ENCODE measurements around the gene EPHA3. TPM values are rescaled to one million over a fixed set of nuclear protein-coding genes. Genes with fewer than 3 reads are reported as not detected.

The EPHA3 gene
- total RNA-seq, 2 experiments from 2014 or later: not detected

- H3K9me3 Mint-ChIP-seq: peaks cover 11% of the 10 kb centered on the region
- H3K27me3 Mint-ChIP-seq: no peaks in the 10 kb centered on the region
- H3K36me3 Mint-ChIP-seq (ENCODE audit: low read depth): no peaks in the 10 kb centered on the region
- ATAC-seq (ENCODE audit: poor library complexity) (no peak), DNase-seq (no peak)
- no peak overlapping the region for H3K27ac Mint-ChIP-seq
- no peak overlapping the region for H3K27ac ChIP-seq (ENCODE audit: low read depth in 1 of 2, low read length in 2 of 2)
- H3K4me1 ChIP-seq (ENCODE audit: insufficient read depth, low read length): no peaks in the 10 kb centered on the region
- H3K27me3 ChIP-seq (ENCODE audit: control insufficient read depth in 1 of 2, insufficient read depth in 2 of 2, low read length in 2 of 2): no peaks in the 10 kb centered on the region
- no peak for TF ChIP-seq CTCF (IDR thresholded peaks at IDR 0.05)
- H3K36me3 ChIP-seq (ENCODE audit: insufficient read depth, low read length): no peaks in the 10 kb centered on the region
- CTCF ChIA-PET: no interaction called here
- no peaks in the 10 kb centered on the region for H3K4me1 Mint-ChIP-seq (ENCODE audit: low read depth)
- POLR2A ChIA-PET: no interaction called here
- H3K4me3 Mint-ChIP-seq: no peak overlapping the region
- no peaks in the 10 kb centered on the region for H3K9me3 ChIP-seq (ENCODE audit: control insufficient read depth in 1 of 2, insufficient read depth in 1 of 2, low read length in 2 of 2)
- no peak overlapping the region for H3K4me3 ChIP-seq (ENCODE audit: low read length)
- intact Hi-C loops (cut with DNase I, micrococcal nuclease): no loop called here
Observed at GRCh38 chr3:89360156-89360555, 252.7 kb downstream of the EPHA3 start.

DNA sequence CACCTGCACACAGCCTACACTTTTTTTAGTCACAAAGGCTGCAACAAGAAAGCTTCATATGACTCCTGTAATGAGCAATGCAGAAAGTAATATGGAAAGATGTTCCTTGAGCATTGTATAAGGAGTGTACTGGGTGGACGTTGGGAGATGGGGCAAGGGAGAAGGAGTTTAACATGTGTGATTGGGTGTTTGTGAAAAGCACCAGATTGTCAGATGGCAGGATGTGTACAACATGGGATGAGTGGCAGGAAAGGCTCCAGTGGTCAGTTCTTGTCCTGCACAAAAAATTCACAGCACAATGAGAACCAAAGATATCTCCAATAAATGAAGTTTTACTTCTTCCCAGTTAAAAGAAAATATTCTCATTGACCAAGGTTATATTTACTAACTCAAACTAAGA lies 255.1 kb downstream of the EPHA3 start:
- H3K36me3 Mint-ChIP-seq (ENCODE audit: low read depth): no peaks in the 10 kb centered on the region
- DNase-seq (no peak), ATAC-seq (ENCODE audit: poor library complexity) (no peak)
- CTCF ChIA-PET: no interaction called here
- Histone ChIP-seq H3K9me3 (ENCODE audit: control insufficient read depth in 1 of 2, insufficient read depth in 1 of 2, low read length in 2 of 2) (no peaks in the 10 kb centered on the region), H3K27me3 (ENCODE audit: control insufficient read depth in 1 of 2, insufficient read depth in 2 of 2, low read length in 2 of 2) (no peaks in the 10 kb centered on the region), H3K4me1 (ENCODE audit: insufficient read depth, low read length) (no peaks in the 10 kb centered on the region), H3K27ac (ENCODE audit: low read depth in 1 of 2, low read length in 2 of 2) (no peak overlapping the region), H3K36me3 (ENCODE audit: insufficient read depth, low read length) (no peaks in the 10 kb centered on the region), H3K4me3 (ENCODE audit: low read length) (no peak overlapping the region)
- POLR2A ChIA-PET: no interaction called here
- H3K9me3 Mint-ChIP-seq: peaks cover 10% of the 10 kb centered on the region
- no peak overlapping the region for H3K27ac Mint-ChIP-seq
- intact Hi-C loops (cut with DNase I, micrococcal nuclease): no loop called here
- no peaks in the 10 kb centered on the region for H3K27me3 Mint-ChIP-seq
- no peak overlapping the region for H3K4me3 Mint-ChIP-seq
- no peak for TF ChIP-seq CTCF (IDR thresholded peaks at IDR 0.05)
- no peaks in the 10 kb centered on the region for H3K4me1 Mint-ChIP-seq (ENCODE audit: low read depth)

DNA sequence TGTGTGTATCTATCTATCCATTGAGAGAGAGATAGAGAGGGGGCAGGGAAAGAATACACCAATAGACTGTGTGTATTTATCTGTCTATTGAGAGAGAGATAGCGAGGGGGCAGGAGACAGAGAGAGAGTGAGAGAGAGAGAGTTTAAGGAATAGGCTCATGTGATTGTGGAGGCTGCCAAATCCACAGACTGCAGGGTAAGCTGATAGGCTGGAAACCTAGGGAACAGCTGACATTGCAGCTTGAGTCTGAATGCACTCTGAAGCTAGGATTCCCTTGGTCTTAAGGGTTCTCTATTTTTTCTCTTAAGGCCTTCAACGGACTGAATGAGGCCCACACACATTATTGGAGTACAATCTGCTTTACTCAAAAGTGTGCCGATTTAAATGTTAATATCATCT lies 255.8 kb downstream of the EPHA3 start:
- Mint-ChIP-seq H3K4me1 (ENCODE audit: low read depth) (no peaks in the 10 kb centered on the region), H3K27me3 (no peaks in the 10 kb centered on the region), H3K9me3 (peaks cover 10% of the 10 kb centered on the region), H3K4me3 (no peak overlapping the region), H3K27ac (no peak overlapping the region), H3K36me3 (ENCODE audit: low read depth) (no peaks in the 10 kb centered on the region)
- no peak for TF ChIP-seq CTCF (IDR thresholded peaks at IDR 0.05)
- Histone ChIP-seq H3K9me3 (ENCODE audit: control insufficient read depth in 1 of 2, insufficient read depth in 1 of 2, low read length in 2 of 2) (no peaks in the 10 kb centered on the region), H3K4me3 (ENCODE audit: low read length) (no peak overlapping the region), H3K36me3 (ENCODE audit: insufficient read depth, low read length) (no peaks in the 10 kb centered on the region), H3K27me3 (ENCODE audit: control insufficient read depth in 1 of 2, insufficient read depth in 2 of 2, low read length in 2 of 2) (no peaks in the 10 kb centered on the region), H3K4me1 (ENCODE audit: insufficient read depth, low read length) (no peaks in the 10 kb centered on the region), H3K27ac (ENCODE audit: low read depth in 1 of 2, low read length in 2 of 2) (no peak overlapping the region)
- ChIA-PET POLR2A (no interaction called here), CTCF (no interaction called here)
- intact Hi-C loops (cut with DNase I, micrococcal nuclease): no loop called here
- ATAC-seq (ENCODE audit: poor library complexity) (no peak), DNase-seq (no peak)

Measured in CD4-positive, alpha-beta T cell (primary cell).